RKO (cell line): ENCODE measurements around the gene KIF4A.
"Not testable (repeated sequence)": the region's sequence is repeated elsewhere in the genome, so short reads cannot be mapped to it uniquely, and the experiment has no call there.

Experiments used
- DNase-seq: peaks from one replicate; pipeline ENCODE4 v3.0.0-alpha.2; 2016; ENCODE audit warnings: low spot score

Gene KIF4A

GRCh38 chrX:70281951-70282350 lies 8.0 kb upstream of the KIF4A start, which contains the start of gene RAB41:
RAB41 (plus strand) TSS chrX:70282172; CDS start chrX:70282218, 46 bp downstream.
- DNase-seq, result no peak

GRCh38 chrX:70289168-70289792 lies 624 bp upstream of the KIF4A start:
- peak; percentile 33 for DNase-seq

GRCh38 chrX:70292788-70293187 lies 2.9 kb downstream of the KIF4A start:
- DNase-seq, result no peak

- peak; percentile 37 for DNase-seq
Observed at GRCh38 chrX:70293621-70294020, 3.7 kb downstream of the KIF4A start.

- DNase-seq, result no peak
Observed at GRCh38 chrX:70301716-70302115, 11.8 kb downstream of the KIF4A start.

- no peak for DNase-seq
Observed at GRCh38 chrX:70313503-70313902, 23.6 kb downstream of the KIF4A start.

DNA sequence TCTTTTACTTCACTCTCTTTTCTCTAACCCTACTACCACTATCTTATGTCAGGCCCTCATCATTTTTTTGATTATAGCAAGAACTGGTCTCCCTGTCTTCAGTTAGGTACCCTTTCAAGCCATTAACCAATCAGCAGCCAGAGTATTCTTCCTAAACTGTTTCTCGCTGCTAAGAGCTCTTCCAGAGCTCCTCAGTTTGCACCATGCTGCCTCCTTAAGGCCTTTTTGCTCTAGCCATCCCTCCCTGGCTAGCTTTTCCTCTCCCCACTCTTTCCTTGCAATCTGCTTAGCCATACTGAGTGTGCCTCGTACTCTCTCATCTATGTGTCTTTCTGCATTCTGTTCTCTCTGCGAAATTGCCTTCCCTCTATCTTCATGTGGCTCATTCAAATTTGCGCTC lies 32.9 kb downstream of the KIF4A start:
- no peak for DNase-seq

DNA sequence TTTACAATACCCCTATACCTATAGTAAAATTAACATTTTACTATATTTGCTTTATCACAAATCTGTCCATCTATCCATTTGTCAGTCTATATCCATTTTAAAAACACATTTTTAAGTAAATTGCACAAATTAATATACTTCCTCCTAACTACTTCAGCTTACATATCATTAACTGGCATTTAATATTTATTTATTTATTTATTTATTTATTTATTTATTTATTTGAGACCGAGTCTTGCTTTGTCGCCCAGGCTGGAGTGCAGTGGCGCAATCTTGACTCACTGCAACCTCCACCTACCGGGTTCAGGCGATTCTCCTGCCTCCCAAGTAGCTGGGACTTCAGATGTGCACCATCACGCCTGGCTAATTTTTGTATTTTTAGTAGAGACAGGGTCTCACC lies 33.7 kb downstream of the KIF4A start:
- DNase-seq, result not testable (repeated sequence)

GRCh38 chrX:70324326-70324725 lies 34.4 kb downstream of the KIF4A start:
- no peak for DNase-seq

DNA sequence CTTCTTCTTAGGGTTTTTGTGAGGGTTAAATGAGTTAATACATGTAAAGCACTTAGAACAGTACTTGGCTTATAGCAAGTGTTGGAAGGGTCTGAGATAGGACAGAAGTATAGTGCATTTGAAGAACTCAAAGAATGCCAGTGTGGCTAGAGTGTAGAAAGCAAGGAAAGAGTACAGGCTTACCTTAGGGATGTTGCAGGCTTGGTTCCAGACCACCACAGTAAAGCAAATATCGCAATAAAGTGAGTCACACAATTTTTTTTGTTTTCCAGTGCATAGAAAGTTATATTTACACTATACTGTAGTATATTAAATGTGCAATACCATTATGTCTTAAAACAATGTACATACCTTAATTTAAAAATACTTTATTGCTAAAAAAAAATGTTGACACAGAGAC lies 41.3 kb downstream of the KIF4A start:
- DNase-seq, result no peak

DNA sequence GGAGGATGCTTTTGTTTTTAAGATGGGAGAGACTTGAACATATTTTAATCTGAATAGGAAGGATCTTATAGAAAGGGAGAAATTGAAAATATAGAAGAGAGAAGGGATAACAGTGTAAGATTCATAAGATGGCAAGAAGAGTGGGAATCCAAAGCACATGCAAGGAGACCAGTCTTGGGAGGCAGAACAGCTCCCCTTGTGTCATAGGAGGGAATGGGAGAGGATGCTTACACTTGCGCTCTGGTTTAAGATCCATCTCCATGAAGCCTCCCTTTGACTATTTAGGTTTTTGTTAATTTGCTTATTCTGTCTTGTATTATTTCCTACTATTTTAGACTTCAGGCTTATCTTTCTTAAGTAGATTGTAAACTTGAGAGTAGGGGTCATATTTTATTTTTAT lies 42.7 kb downstream of the KIF4A start:
- peak; percentile 25 for DNase-seq

DNA sequence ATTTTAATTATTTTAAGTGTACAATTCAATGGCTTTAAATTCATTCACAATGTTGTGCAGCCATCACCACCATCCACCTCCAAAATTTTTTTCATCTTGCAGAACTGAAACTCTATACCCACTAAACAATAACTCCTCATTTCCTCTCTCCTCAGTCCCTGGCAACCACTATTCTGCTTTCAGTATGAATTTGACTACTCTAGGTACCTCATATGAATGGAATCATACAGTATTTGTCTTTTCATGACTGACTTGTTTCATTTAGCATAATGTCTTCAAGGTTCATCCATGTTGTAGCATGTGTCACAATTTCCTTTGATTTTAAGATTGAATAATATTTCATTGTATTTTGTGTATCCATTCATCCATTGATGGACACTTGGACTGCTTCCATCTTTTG lies 46.9 kb downstream of the KIF4A start:
- DNase-seq, result no peak

- DNase-seq, result no peak
Observed at GRCh38 chrX:70338290-70338689, 48.4 kb downstream of the KIF4A start.

DNA sequence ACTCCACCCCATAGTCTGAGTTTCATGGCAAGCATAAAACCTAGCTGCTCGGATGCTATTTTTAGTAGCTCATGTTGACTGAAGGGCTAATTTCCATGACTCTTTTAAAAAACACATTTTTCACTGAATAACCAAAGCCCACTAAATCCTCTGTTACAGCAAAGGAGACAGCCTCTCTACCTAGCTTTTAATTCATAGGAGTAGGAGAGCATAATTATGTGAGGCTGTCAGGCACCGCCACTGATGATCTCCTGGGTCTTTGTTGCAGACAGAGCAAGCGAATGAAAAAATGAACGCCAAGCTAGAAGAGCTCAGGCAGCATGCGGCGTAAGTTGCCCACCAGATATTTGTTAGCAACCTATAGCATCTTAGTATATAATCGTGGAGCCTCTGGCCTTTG lies 53.5 kb downstream of the KIF4A start:
- no peak for DNase-seq

DNA sequence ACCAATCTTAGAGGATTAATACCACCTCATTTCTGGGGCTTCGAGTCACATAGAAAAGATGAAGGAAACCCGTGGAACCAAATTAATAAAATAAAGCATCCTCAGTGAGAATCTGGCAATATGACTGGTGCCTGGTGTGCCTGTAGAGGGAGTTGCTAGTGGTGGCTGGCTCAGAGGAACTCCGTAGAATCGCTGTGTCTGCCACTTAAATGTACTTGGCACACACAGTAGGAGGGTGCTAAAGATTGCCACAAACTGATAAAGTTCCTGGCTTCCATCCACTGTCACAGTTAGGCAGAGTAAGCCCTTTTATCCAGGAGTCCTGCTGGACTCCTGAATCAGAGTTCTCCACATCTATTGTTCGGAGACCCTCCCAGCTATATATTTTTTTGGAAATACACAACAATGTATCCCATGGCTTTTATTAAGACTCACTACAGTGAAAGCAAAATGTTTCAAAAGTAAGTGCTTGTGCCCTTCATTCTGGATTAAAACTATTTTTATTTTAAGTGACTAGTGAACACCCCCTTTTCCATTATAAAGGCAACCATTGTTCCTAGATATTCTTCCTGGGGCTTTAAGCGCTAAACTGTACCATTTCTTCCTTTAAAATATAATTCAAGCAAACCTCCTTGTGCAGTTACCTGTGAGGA lies 56.6 kb downstream of the KIF4A start:
- no peak for DNase-seq

DNA sequence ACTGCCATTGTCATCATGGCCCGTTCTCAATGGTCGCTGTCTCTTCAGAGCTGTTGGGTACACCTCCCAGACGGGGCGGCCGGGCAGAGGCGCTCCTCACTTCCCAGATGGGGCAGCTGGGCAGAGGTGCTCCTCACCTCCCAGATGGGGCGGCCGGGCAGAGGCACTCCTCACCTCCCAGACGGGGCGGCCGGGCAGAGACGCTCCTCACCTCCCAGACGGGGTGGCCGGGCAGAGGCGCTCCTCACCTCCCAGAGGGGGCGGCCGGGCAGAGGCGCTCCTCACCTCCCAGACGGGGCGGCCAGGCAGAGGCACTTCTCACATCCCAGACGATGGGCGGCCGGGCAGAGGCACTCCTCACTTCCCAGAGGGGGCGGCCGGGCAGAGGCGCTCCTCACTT lies 58.9 kb downstream of the KIF4A start:
- DNase-seq, result not testable (repeated sequence)

DNA sequence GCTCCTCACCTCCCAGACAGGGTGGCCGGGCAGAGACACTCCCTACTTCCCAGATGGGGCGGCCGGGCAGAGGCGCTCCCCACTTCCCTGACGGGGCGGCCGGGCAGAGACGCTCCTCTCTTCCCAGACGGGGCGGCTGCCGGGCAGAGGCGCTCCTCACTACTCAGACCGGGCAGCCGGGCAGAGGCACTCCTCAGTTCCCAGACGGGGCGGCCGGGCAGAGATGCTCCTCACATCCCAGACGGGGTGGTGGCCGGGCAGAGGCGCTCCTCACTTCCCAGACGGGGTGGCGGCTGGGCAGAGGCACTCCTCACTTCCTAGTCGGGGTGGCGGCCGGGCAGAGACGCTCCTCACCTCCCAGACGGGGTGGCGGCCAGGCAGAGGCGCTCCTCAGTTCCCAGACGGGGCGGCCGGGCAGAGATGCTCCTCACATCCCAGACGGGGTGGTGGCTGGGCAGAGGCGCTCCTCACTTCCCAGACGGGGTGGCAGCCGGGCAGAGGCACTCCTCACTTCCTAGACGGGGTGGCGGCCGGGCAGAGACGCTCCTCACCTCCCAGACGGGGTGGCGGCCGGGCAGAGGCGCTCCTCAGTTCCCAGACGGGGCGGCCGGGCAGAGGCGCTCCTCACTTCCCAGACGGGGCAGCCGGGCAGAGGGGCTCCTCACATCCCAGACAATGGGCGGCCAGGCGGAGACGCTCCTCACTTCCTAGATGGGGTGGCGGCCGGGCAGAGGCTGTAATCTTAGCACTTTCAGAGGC lies 59.6 kb downstream of the KIF4A start:
- DNase-seq, result not testable (repeated sequence)

- no peak for DNase-seq
Observed at GRCh38 chrX:70352496-70352895, 62.6 kb downstream of the KIF4A start.

DNA sequence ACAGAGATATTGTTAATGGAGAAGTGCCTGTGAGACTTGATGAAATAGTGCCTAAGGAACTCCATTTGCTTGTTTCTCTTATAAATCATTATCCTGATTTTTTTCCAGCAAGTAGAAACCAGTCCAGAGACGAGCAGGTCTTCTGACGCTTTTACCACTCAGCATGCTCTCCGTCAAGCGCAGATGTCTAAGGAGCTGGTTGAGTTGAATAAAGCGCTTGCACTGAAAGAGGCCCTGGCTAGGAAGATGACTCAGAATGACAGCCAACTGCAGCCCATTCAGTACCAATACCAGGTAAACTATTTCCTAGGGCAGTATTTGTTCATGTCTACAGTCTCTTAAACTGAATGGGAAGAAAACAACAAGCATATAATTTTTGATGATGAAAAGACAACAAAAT lies 63.6 kb downstream of the KIF4A start:
- no peak for DNase-seq

DNA sequence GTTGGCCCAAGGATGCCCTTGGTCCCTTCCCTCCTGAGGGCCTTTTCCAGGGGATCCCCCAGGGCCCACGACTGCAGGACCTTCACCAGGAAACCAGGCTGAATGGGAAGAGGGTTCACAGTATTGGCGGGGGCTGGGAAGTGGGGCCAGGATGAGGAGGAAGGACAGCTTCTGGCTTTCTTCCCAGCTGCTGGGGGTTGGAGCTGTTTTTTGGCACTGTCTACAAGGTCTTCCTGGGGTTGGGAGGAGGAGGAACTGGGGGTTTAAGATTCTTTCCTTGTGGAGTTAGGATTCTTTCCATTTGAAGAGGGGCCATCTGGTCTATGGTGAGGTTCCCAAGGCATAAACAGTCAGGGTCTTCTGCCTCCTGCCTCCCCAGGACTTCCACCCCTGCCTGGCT lies 64.8 kb downstream of the KIF4A start:
- no peak for DNase-seq

DNA sequence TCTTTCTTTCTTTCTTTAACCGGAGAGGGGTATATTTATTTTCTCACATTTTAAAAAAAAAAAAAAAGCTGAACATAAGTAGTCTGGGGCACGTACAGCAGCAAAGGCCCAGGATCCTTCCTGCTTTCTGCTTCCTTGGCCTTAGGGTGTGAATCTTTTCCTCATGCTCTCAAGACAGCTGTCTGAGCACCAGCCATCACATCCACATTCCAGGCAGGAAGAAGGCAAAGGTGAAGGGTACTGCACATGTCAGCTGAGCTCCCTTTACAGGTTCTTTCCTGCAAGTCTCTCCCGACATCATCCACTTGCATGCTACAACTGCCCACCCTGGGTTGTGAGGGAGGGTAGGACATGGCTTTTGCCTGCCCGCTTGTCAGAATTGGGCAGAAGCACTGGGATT lies 69.6 kb downstream of the KIF4A start:
- DNase-seq, result no peak

DNA sequence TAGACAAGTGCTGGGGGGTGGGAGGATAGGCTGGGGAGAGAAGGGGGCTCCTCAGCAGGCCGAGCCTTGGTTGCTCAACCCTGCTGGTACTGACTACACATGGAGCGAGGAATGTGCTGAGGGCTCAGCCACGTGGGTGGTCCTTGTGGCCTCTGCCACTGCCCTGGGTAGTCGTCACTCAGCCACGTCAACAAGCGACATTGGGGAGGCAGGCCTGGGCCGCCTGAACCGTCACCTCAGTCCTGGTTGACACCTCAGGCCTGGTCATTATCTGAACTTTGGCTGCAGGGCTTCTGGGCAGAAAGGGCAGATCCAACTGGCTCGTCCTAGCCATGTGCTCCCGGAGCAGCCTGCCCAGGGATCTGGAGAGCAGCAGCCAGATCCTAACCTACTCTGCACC lies 70.5 kb downstream of the KIF4A start:
- DNase-seq, result no peak

- DNase-seq, result not testable (repeated sequence)
Observed at GRCh38 chrX:70368731-70369130, 78.8 kb downstream of the KIF4A start.
